OCI-LY7 (cell line): ENCODE results near the gene PCID2. TPM values are rescaled to one million over a fixed set of nuclear protein-coding genes. Genes with fewer than 3 reads are reported as not detected.

Experiments
- BruUV-seq: library from RNA; stranded (reverse); fragments of 400-500 nt; replicated peaks from 2 replicates; lab custom pipeline; 2021; lab: Mats Ljungman, UMichigan
- CTCF ChIA-PET: fragments of 300-600 bp; sonication (Branson Sonifier 250); formaldehyde crosslinking; loops from one replicate; lab custom pipeline; 2022; ENCODE audit warnings: antibody characterized with exemption; ENCODE audit not compliant: unreplicated experiment; lab: Charles Lee
- POLR2A ChIA-PET: fragments of 300-600 bp; sonication (Branson Sonifier 250); formaldehyde crosslinking; loops from one replicate; lab custom pipeline; 2022; ENCODE audit warnings: antibody characterized with exemption; lab: Charles Lee
- DNase-seq: peaks from one replicate; pipeline ENCODE4 v3.0.0-alpha.2; 2015; ENCODE audit warnings: low spot score
- H2AFZ ChIP-seq: fragments of 200-600 bp; sonication (generic), shearing (Covaris generic); 2 replicates; pipeline ENCODE4 v1.6.1; 2014; ENCODE audit warnings: mild to moderate bottlenecking, antibody characterized with exemption, low read length, moderate library complexity
- H3K27ac ChIP-seq: fragments of 200-600 bp; sonication (generic); 2 replicates; pipeline ENCODE4 v1.5.1; 2014; ENCODE audit warnings: mixed run types, low read depth, mild to moderate bottlenecking, moderate library complexity, low read length, inconsistent platforms; ENCODE audit not compliant: poor library complexity, severe bottlenecking
- H3K36me3 ChIP-seq: fragments of 200-600 bp; sonication (generic); 2 replicates; pipeline ENCODE4 v1.6.1; 2014; ENCODE audit warnings: mild to moderate bottlenecking, antibody characterized with exemption, low read length, moderate library complexity, mixed read lengths; ENCODE audit not compliant: insufficient read depth
- H3K4me1 ChIP-seq: fragments of 200-600 bp; sonication (generic); 2 replicates; pipeline ENCODE4 v1.5.1; 2014; ENCODE audit warnings: mild to moderate bottlenecking, low read length; ENCODE audit not compliant: insufficient read depth, poor library complexity, severe bottlenecking
- H3K4me2 ChIP-seq: fragments of 200-600 bp; sonication (generic); 2 replicates; pipeline ENCODE4 v1.6.1; 2014; ENCODE audit warnings: mild to moderate bottlenecking, low read length
- H3K4me3 ChIP-seq: fragments of 200-600 bp; sonication (generic); 2 replicates; pipeline ENCODE4 v1.5.1; 2014; ENCODE audit warnings: mild to moderate bottlenecking, low read depth, low read length; ENCODE audit not compliant: poor library complexity, severe bottlenecking
- H3K79me2 ChIP-seq: fragments of 200-600 bp; sonication (generic); 2 replicates; pipeline ENCODE4 v1.6.1; 2016; ENCODE audit warnings: low read depth, mild to moderate bottlenecking, low read length, moderate library complexity, mixed read lengths; ENCODE audit not compliant: insufficient read depth
- H3K9me2 ChIP-seq: fragments of 200-600 bp; sonication (generic); 2 replicates; pipeline ENCODE4 v1.6.1; 2016; ENCODE audit warnings: mild to moderate bottlenecking, low read length, mixed read lengths; ENCODE audit not compliant: insufficient read depth
- H3K9me3 ChIP-seq: fragments of 200-600 bp; sonication (generic); 2 replicates; pipeline ENCODE4 v1.6.1; 2014; ENCODE audit warnings: mild to moderate bottlenecking, mixed run types, low read length, mixed read lengths
- H4K20me1 ChIP-seq: fragments of 200-600 bp; sonication (generic); 2 replicates; pipeline ENCODE4 v1.6.1; 2014; ENCODE audit warnings: mild to moderate bottlenecking, antibody characterized with exemption, low read length, moderate library complexity, mixed read lengths; ENCODE audit not compliant: insufficient read depth
- EZH2phosphoT487 ChIP-seq: fragments of 200-600 bp; sonication (generic); IDR thresholded peaks from 2 replicates; pipeline ENCODE4 v1.6.1; 2018; ENCODE audit warnings: low read depth, borderline replicate concordance, mild to moderate bottlenecking, mixed run types, antibody characterized with exemption, low read length, moderate library complexity, mixed read lengths
- intact Hi-C: fragments of 100-400 bp; cut with micrococcal nuclease; formaldehyde crosslinking; loops from one replicate; pipeline ENCODE4 v1.10.0; 2022; ENCODE audit not compliant: unreplicated experiment
- total RNA-seq, 2 experiments: library from RNA; depleted of rRNA in 1 of 2; stranded (reverse); fragments of >200 nt in 1 of 2; shearing (Covaris generic) in 1 of 2; gene quantifications; 2 replicates each; pipeline ENCODE4 v1.2.3, GENCODE V29; 2014 to 2022
- TF ChIP-seq, protein P1 (sequence below): fragments of 200-600 bp; sonication (generic); conservative IDR thresholded peaks from 2 replicates; pipeline ENCODE4 v1.5.1; 2014; ENCODE audit warnings: mild to moderate bottlenecking, antibody characterized with exemption, low read length, moderate library complexity, mixed read lengths

PCID2 gene
- total RNA-seq, 2 experiments from 2014 or later, result 30.2 to 41.9 TPM

DNA sequence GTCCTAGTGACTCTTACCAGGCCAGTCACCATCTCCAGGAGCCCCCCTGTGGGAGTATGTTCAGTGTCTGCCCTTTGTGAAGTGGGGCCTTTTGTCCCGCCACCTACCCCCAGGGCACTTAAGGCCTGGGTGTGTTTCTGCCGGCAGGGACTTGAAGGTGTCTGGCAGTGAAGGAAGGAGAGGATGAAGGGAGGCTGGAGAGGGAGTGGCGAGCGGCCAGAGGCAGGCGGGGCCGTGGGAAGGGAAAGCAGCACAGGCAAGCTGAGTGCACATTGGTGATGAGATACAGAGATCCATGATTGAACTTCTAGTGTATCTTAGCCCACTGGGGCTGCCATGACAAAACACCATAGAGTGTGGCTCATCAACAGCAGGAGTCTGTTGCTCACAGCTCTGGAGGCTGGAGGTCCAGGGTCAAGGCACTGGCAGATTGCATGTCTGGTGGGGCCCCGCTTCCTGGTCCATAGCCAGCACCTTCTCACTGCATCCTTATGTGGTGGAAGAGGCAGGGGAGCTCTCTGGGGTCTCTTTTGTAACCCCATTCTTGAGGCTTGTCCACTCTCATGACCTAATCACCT is 18.5 kb upstream of the PCID2 start:
- POLR2A ChIA-PET, result no interaction called here

DNA sequence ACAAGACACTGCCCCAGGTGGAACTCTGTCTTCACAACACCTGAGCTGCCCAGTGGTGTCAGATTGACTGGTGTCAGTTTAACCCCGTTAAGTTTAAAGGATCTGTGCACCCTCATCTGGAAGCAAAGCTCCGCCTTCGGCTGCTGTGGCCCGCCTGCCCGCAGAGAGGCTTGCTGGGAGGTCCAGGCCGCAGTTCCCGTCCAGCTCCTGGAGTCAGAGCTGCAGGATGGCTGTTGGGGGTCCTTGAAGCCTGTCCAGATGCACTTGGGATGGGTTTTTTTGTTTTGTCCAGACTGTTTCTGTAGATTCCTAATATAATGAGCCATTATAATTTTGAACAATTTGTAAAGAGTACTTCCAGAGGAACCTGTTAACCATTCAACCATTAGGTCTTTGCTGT is 17.0 kb upstream of the PCID2 start:
- Histone ChIP-seq H2AFZ (no peak overlapping the region), H3K9me3 (no peaks in the 10 kb centered on the region), H3K4me1 (no peaks in the 10 kb centered on the region), H4K20me1 (no peaks in the 10 kb centered on the region), H3K9me2 (no peaks in the 10 kb centered on the region), H3K4me2 (no peak overlapping the region), H3K27ac (no peak overlapping the region), H3K4me3 (no peak overlapping the region), H3K36me3 (peaks cover 49% of the 10 kb centered on the region), H3K79me2 (no peaks in the 10 kb centered on the region)
- DNase-seq, result no peak
- ChIA-PET POLR2A (no interaction called here), CTCF (no interaction called here)
- no peak for TF ChIP-seq EZH2phosphoT487
- TF ChIP-seq, protein P1, sequence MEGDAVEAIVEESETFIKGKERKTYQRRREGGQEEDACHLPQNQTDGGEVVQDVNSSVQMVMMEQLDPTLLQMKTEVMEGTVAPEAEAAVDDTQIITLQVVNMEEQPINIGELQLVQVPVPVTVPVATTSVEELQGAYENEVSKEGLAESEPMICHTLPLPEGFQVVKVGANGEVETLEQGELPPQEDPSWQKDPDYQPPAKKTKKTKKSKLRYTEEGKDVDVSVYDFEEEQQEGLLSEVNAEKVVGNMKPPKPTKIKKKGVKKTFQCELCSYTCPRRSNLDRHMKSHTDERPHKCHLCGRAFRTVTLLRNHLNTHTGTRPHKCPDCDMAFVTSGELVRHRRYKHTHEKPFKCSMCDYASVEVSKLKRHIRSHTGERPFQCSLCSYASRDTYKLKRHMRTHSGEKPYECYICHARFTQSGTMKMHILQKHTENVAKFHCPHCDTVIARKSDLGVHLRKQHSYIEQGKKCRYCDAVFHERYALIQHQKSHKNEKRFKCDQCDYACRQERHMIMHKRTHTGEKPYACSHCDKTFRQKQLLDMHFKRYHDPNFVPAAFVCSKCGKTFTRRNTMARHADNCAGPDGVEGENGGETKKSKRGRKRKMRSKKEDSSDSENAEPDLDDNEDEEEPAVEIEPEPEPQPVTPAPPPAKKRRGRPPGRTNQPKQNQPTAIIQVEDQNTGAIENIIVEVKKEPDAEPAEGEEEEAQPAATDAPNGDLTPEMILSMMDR, result no peak
- BruUV-seq, result no TSS peak
- intact Hi-C loops, result no loop called here

More for the DNA sequence above, 18.5 kb upstream of the PCID2 start:
- CTCF ChIA-PET, result no interaction called here
- TF ChIP-seq EZH2phosphoT487, result no peak
- TF ChIP-seq, protein P1, result no peak
- Histone ChIP-seq H3K79me2 (no peaks in the 10 kb centered on the region), H3K4me3 (no peak overlapping the region), H3K4me2 (no peak overlapping the region), H3K27ac (no peak overlapping the region), H3K4me1 (no peaks in the 10 kb centered on the region), H4K20me1 (no peaks in the 10 kb centered on the region), H3K9me2 (no peaks in the 10 kb centered on the region), H2AFZ (no peak overlapping the region), H3K36me3 (peaks cover 39% of the 10 kb centered on the region), H3K9me3 (no peaks in the 10 kb centered on the region)
- intact Hi-C loops, result no loop called here
- no TSS peak for BruUV-seq
- no peak for DNase-seq

DNA sequence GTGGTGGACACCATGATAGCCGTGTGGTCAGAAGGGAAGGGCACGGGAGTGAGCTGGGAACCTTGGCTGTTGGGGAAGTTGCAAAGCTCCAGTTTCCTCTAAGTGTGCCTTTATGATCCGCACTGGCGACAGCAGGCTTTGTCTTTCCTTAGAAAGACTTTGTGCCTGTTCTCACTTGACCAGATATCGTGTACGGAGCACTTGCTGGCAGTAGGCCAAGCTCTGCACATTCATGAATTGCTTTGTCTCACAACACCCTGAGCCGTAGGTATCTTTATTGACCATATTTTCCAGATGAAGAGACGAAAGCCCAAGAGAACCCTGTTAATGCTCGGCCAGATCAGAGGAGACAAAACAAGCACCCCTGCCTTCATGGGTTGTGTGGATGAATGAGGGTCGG is 16.0 kb upstream of the PCID2 start:
- Histone ChIP-seq H3K4me3 (no peak overlapping the region), H3K4me1 (no peaks in the 10 kb centered on the region), H3K9me3 (no peaks in the 10 kb centered on the region), H3K9me2 (no peaks in the 10 kb centered on the region), H3K4me2 (no peak overlapping the region), H3K27ac (no peak overlapping the region), H2AFZ (no peak overlapping the region), H4K20me1 (no peaks in the 10 kb centered on the region), H3K36me3 (peaks cover 59% of the 10 kb centered on the region), H3K79me2 (no peaks in the 10 kb centered on the region)
- TF ChIP-seq, protein P1, result no peak
- TF ChIP-seq EZH2phosphoT487, result no peak
- POLR2A ChIA-PET, result no interaction called here
- intact Hi-C loops, result no loop called here
- no TSS peak for BruUV-seq
- CTCF ChIA-PET, result no interaction called here
- DNase-seq, result no peak
